Fibroblast of lung (primary cell): ENCODE results near the gene CAPG.

Experiments used
- CTCF ChIP-seq, 2 donors: IDR thresholded peaks in 1 of 2; conservative IDR thresholded peaks in 1 of 2; 1 replicate in 1 of 2; 2 replicates in 1 of 2; pipeline ENCODE4 v1.5.1; 2011 to 2012; ENCODE audit warnings: low read length in 2 of 2, control low read depth in 1 of 2, inconsistent platforms in 1 of 2, low read depth in 1 of 2, mild to moderate bottlenecking in 1 of 2
- EZH2 ChIP-seq: IDR thresholded peaks from 2 replicates; pipeline ENCODE4 v1.5.1; 2012; ENCODE audit warnings: low read length, control low read depth, mild to moderate bottlenecking; ENCODE audit errors: missing control alignments

- TF ChIP-seq CTCF (conservative IDR thresholded peaks at IDR 0.05 in 1 of 2, IDR thresholded peaks at IDR 0.05 in 1 of 2; ENCODE audit: low read depth in 1 of 2, low read length in 2 of 2) (no peak), EZH2 (no peak)
Observed at GRCh38 chr2:85457877-85458316, 47.7 kb upstream of the CAPG start.
